ENCODE data around the gene AFG1L.

- no peak for TF ChIP-seq EP300 (IDR thresholded peaks at IDR 0.05)
- no peak for TF ChIP-seq POLR2A (IDR thresholded peaks at IDR 0.05)
Measured at GRCh38 chr6:108550256-108550655, 255.4 kb downstream of the AFG1L start.
